Measurements from ENCODE around the gene CNNM3.

DNA sequence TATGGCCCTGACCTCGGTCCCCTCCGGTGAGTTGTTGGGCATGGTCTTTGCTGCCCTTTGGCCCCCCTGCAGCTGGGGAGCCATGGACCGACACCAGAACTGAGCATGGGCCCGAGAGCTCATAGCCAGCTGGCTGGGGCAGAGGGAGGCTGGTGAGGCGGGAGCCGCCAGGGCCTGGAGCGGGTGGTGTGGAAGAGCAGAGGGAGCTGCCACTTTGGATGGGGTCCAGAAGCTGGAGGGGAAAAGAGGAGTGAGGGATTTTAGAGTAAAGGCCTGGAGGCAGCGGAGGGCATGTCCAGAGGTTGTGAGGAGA is 16.5 kb upstream of the CNNM3 start:
- TF ChIP-seq POLR2A (IDR thresholded peaks at IDR 0.05) = no peak
- TF ChIP-seq, protein P1, sequence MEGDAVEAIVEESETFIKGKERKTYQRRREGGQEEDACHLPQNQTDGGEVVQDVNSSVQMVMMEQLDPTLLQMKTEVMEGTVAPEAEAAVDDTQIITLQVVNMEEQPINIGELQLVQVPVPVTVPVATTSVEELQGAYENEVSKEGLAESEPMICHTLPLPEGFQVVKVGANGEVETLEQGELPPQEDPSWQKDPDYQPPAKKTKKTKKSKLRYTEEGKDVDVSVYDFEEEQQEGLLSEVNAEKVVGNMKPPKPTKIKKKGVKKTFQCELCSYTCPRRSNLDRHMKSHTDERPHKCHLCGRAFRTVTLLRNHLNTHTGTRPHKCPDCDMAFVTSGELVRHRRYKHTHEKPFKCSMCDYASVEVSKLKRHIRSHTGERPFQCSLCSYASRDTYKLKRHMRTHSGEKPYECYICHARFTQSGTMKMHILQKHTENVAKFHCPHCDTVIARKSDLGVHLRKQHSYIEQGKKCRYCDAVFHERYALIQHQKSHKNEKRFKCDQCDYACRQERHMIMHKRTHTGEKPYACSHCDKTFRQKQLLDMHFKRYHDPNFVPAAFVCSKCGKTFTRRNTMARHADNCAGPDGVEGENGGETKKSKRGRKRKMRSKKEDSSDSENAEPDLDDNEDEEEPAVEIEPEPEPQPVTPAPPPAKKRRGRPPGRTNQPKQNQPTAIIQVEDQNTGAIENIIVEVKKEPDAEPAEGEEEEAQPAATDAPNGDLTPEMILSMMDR (IDR thresholded peaks at IDR 0.05) = no peak
- TF ChIP-seq POLR2AphosphoS5 (IDR thresholded peaks at IDR 0.05) = no peak

All from suprapubic skin (tissue), 4 donors.